Mucosa of rectum (tissue), 2 donors: ENCODE results near the gene DPYD.

ENCODE experiments used
- H3K27ac ChIP-seq, 2 donors: one replicate each; pipeline ENCODE4 v1.7.0; 2013; ENCODE audit warnings: inconsistent platforms in 2 of 2, low read depth in 2 of 2, low read length in 2 of 2
- H3K27me3 ChIP-seq, 2 donors: one replicate each; pipeline ENCODE4 v1.7.0; 2013; ENCODE audit warnings: low read length in 2 of 2; ENCODE audit not compliant: control insufficient read depth in 2 of 2, insufficient read depth in 2 of 2
- H3K36me3 ChIP-seq, 2 donors: one replicate each; pipeline ENCODE4 v1.7.0; 2013; ENCODE audit warnings: low read length in 2 of 2; ENCODE audit not compliant: control insufficient read depth in 2 of 2, insufficient read depth in 2 of 2
- H3K4me1 ChIP-seq, 2 donors: one replicate each; pipeline ENCODE4 v1.7.0; 2013; ENCODE audit warnings: low read length in 2 of 2, mild to moderate bottlenecking in 1 of 2; ENCODE audit not compliant: control insufficient read depth in 2 of 2, insufficient read depth in 2 of 2
- H3K4me3 ChIP-seq, 2 donors: one replicate each; pipeline ENCODE4 v1.7.0; 2013; ENCODE audit warnings: low read length in 2 of 2
- H3K9ac ChIP-seq, 2 donors: one replicate each; pipeline ENCODE4 v1.7.0; 2013; ENCODE audit warnings: low read length in 2 of 2, low read depth in 1 of 2, mild to moderate bottlenecking in 1 of 2
- H3K9me3 ChIP-seq, 2 donors: one replicate each; pipeline ENCODE4 v1.7.0; 2013; ENCODE audit warnings: low read length in 2 of 2; ENCODE audit not compliant: control insufficient read depth in 2 of 2
- donor health status: healthy.
- donor health status: Normal muscosa, but diverticular disease.

The DPYD gene

DNA sequence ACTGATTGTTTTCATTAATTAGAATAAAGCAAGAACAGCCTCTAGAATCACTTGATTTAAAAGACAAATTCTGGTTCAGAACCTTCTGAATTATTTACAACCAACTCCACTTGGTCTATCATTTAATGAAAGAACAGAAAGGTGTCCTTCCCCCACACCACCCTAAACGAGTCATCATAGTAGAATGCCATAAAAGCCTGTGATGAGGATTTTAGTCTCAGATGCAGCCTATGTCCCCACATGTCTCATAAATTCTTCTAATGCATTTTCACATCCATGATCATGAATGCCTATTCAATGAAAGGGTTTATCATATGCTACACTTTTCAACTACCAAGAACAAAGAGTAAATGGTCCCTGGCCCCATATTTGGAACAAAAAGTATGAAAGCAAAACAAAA is 508.1 kb downstream of the DPYD start:
- Histone ChIP-seq H3K4me1 (no peaks in the 10 kb centered on the region), H3K9ac (no peak overlapping the region), H3K27me3 (no peaks in the 10 kb centered on the region), H3K9me3 (no peaks in the 10 kb centered on the region), H3K4me3 (no peak overlapping the region), H3K36me3 (no peaks in the 10 kb centered on the region), H3K27ac (no peak overlapping the region)

- Histone ChIP-seq H3K27ac (no peak overlapping the region), H3K9me3 (no peaks in the 10 kb centered on the region), H3K36me3 (no peaks in the 10 kb centered on the region), H3K4me3 (no peak overlapping the region), H3K27me3 (no peaks in the 10 kb centered on the region), H3K4me1 (no peaks in the 10 kb centered on the region), H3K9ac (no peak overlapping the region)
Observed at GRCh38 chr1:97412166-97412565, 508.7 kb downstream of the DPYD start.

GRCh38 chr1:97396463-97396862 is 524.4 kb downstream of the DPYD start:
- no peak overlapping the region for H3K9ac ChIP-seq
- no peaks in the 10 kb centered on the region for H3K36me3 ChIP-seq

GRCh38 chr1:97392701-97393100 is 528.1 kb downstream of the DPYD start:
- Histone ChIP-seq H3K36me3 (no peaks in the 10 kb centered on the region), H3K9me3 (no peaks in the 10 kb centered on the region), H3K27ac (no peak overlapping the region), H3K4me3 (no peak overlapping the region), H3K9ac (no peak overlapping the region), H3K27me3 (no peaks in the 10 kb centered on the region), H3K4me1 (no peaks in the 10 kb centered on the region)

More at GRCh38 chr1:97396463-97396862, 524.4 kb downstream of the DPYD start:
- Histone ChIP-seq H3K4me3 (no peak overlapping the region), H3K27me3 (no peaks in the 10 kb centered on the region), H3K27ac (no peak overlapping the region), H3K4me1 (no peaks in the 10 kb centered on the region), H3K9me3 (no peaks in the 10 kb centered on the region)

DNA sequence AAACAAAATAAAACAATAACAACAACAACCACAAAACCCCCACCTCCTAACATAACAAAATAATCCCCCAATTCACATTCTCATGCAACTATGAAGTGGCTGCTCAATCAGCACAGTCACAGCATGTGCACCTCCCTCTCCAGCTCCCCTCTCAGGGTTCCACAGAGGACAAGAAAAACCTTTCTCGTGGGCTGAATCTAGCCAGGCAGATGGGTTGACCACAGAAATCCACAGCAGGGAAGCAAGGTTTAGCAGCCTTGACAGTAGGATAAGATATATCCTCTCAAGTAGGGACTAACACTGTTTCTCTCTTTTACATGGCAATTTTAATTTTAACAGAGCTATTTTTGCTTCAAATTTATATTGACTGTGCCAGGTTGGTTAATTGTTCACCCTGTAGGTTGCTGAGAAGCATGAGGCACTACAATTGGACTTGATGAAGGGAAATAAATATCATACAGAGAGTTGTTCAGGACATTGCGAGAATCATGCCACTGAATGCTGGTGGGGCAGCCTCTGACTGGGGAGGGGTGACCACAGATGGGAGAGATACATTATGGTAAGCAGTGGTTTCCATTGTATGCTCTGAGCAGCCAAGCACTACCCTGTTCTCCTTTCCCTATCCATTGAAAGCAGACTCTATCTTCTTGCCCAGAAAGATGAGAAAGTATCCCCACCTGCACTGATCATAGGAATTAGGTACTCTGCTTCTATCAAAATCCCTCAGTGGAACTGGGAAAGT is 535.1 kb downstream of the DPYD start:
- Histone ChIP-seq H3K9ac (no peak overlapping the region), H3K4me3 (no peak overlapping the region), H3K27me3 (no peaks in the 10 kb centered on the region), H3K36me3 (no peaks in the 10 kb centered on the region), H3K9me3 (no peaks in the 10 kb centered on the region), H3K4me1 (no peaks in the 10 kb centered on the region), H3K27ac (no peak overlapping the region)

DNA sequence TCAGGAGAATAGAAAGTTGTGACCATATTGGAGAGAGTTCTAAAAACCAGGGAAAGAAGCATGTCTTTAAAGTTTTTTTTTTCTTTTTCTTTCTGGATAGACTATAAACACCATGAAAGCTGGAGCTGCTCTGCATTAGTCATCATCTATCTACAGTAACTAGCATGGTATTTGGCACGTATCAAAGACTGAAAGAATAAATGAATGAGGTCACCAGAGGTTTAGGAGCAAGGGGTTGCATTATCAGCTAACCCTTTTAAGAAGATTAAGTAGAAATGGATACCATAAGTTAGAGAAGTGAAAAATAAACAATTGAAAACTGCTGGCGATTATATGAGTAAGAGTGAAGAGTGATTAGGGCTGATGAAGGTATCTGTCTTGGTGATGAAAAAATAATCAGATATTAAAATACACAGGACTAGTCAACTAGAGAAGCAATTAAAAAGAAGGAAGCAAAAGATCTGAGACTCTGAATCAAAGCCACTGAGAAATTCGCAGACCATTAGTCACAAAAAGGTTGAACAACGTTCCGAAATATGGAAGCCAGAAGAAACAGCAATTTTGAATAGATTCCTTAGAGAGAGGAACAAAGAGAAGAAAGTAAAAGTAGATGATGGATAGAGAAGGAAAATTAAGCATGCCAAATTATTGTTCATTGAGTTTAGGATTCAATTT is 536.4 kb downstream of the DPYD start:
- Histone ChIP-seq H3K27ac (no peak overlapping the region), H3K36me3 (no peaks in the 10 kb centered on the region), H3K4me1 (no peaks in the 10 kb centered on the region), H3K4me3 (no peak overlapping the region), H3K9ac (no peak overlapping the region), H3K27me3 (no peaks in the 10 kb centered on the region), H3K9me3 (no peaks in the 10 kb centered on the region)

GRCh38 chr1:97383797-97384196 is 537.0 kb downstream of the DPYD start:
- no peak overlapping the region for H3K27ac ChIP-seq
- no peaks in the 10 kb centered on the region for H3K9me3 ChIP-seq
- no peaks in the 10 kb centered on the region for H3K27me3 ChIP-seq
- no peaks in the 10 kb centered on the region for H3K36me3 ChIP-seq
- no peaks in the 10 kb centered on the region for H3K4me1 ChIP-seq
- no peak overlapping the region for H3K9ac ChIP-seq
- no peak overlapping the region for H3K4me3 ChIP-seq

- no peak overlapping the region for H3K9ac ChIP-seq
- no peaks in the 10 kb centered on the region for H3K27me3 ChIP-seq
- H3K4me3 ChIP-seq, result no peak overlapping the region
- no peaks in the 10 kb centered on the region for H3K4me1 ChIP-seq
- no peaks in the 10 kb centered on the region for H3K9me3 ChIP-seq
- H3K27ac ChIP-seq, result no peak overlapping the region
- H3K36me3 ChIP-seq, result no peaks in the 10 kb centered on the region
Observed at GRCh38 chr1:97382206-97382605, 538.6 kb downstream of the DPYD start.

DNA sequence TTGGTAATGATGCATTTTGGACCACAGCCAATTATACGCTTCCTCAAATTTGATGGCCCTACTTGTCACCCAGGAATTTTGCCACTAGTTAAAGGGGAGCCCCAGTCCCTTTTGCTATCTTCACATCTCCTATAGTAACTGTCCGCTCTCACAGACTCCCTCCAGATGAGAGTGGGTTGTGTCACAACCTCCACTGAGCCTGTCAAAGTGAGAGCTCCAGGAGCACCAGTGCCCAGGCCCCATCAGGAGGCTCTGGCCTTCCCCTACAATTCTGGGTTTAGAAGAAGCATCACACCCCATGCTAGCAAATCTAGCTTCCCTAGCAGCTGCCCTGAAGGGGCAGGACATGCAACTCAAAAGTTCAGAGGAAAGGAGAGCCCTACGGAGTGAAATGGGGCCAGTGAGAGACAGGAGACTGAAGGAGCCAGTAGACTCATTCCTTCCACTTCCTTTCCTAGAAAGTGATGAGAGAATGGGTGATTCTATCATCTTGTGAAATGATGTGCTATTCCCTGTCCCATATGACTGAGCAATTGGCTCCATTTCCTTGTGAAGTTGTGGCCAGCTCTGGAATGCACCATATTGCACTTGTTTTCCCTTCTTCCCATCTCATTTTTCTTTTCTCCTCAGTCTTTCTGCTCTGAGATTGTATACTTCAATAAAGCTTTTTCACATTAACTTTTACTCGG is 541.3 kb downstream of the DPYD start:
- Histone ChIP-seq H3K9ac (no peak overlapping the region), H3K4me1 (no peaks in the 10 kb centered on the region), H3K36me3 (no peaks in the 10 kb centered on the region), H3K4me3 (no peak overlapping the region), H3K27ac (no peak overlapping the region), H3K9me3 (no peaks in the 10 kb centered on the region), H3K27me3 (no peaks in the 10 kb centered on the region)

- no peak overlapping the region for H3K4me3 ChIP-seq
Observed at GRCh38 chr1:97378596-97378995, 542.2 kb downstream of the DPYD start.

More at GRCh38 chr1:97378596-97378995, 542.2 kb downstream of the DPYD start:
- no peaks in the 10 kb centered on the region for H3K9me3 ChIP-seq
- H3K27me3 ChIP-seq, result no peaks in the 10 kb centered on the region
- H3K36me3 ChIP-seq, result no peaks in the 10 kb centered on the region
- H3K4me1 ChIP-seq, result no peaks in the 10 kb centered on the region
- H3K9ac ChIP-seq, result no peak overlapping the region
- H3K27ac ChIP-seq, result no peak overlapping the region
